PC-9 (cell line): ENCODE results near the gene MAGEF1.

ENCODE experiments used
- CTCF ChIP-seq: fragments of 200-600 bp; sonication (generic); conservative IDR thresholded peaks from 2 replicates; pipeline ENCODE4 v1.6.1; 2017; ENCODE audit warnings: mixed run types, antibody characterized with exemption, mild to moderate bottlenecking, moderate library complexity
- EZH2 ChIP-seq: fragments of 200-600 bp; sonication (generic); IDR thresholded peaks from 2 replicates; pipeline ENCODE4 v1.8.0; 2017; ENCODE audit warnings: antibody characterized with exemption, low read depth

DNA sequence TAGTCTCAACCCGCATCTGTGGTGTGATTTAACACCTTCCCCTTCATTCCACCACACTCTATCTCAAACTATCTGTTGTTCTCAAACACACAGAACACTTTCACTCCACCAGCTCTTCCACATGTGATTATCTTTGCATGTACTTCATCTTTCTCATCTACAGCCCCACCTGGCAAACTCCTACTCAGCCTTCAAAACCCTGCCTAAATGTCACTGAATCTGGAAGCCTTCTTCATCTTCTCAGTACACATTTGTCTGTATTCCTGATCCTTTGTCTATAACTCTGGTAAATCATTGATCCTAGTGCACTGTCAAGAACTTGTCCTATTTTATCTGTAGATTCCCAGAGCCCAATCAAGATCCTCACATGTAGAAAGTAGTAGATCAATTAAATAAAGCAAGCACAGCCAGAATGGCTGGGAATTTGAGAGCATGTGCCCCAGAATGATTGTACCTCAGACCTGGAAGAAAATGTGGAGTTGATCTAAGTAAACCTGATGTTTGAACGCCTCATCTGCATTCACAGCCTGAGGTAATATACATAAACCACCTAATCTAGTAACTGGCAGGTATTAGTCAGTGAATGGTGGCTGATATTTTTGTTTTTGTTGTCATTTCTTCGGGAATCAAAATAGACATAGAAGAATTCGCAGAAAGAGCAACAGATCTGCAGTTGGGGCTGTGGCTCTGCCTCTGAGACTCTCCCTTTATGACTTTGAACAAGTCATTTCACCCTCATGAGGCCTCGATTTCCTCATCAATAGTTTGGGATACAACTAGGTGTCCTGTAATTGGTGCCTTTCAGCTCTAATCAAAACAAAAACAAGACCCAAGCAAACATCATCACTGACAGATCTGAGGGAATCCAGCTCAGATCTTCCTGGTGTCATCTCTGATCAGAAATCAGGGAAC is 28.0 kb upstream of the MAGEF1 start:
- TF ChIP-seq CTCF (no peak), EZH2 (no peak)
